K562 (cell line): ENCODE results near the gene PDE11A. TPM values are rescaled to one million over a fixed set of nuclear protein-coding genes. Genes with fewer than 3 reads are reported as not detected.

Experiments
- ARID1B ChIP-seq: fragments of 450-650 bp; IDR thresholded peaks from 2 replicates; pipeline ENCODE4 v1.6.1; 2016; ENCODE audit warnings: antibody characterized with exemption, mild to moderate bottlenecking, inconsistent platforms
- ATF1 ChIP-seq, 2 experiments: fragments of 450-650 bp in 1 of 2; IDR thresholded peaks; 2 replicates each; pipeline ENCODE4 v1.6.1; 2016; ENCODE audit warnings: missing compliant biosample characterization in 1 of 2, missing genetic modification characterization in 1 of 2
- BHLHE40 ChIP-seq: IDR thresholded peaks from 2 replicates; pipeline ENCODE4 v1.6.1; 2011; ENCODE audit warnings: low read length, improper control_type of control experiment
- C11orf30 ChIP-seq: fragments of 450-650 bp; IDR thresholded peaks from 2 replicates; pipeline ENCODE4 v1.6.1; 2016; ENCODE audit warnings: low read depth, mild to moderate bottlenecking
- ETS1 ChIP-seq: conservative IDR thresholded peaks from 2 replicates; pipeline ENCODE4 v1.6.1; 2011; ENCODE audit warnings: low read depth, mild to moderate bottlenecking, low read length; ENCODE audit not compliant: control insufficient read depth
- HDAC1 ChIP-seq, 2 experiments: fragments of 450-650 bp; IDR thresholded peaks; 2 replicates each; pipeline ENCODE4 v1.6.1; 2016 to 2017; ENCODE audit warnings: inconsistent platforms in 1 of 2, mild to moderate bottlenecking in 1 of 2, moderate library complexity in 1 of 2
- MTA3 ChIP-seq: fragments of 450-650 bp; formaldehyde crosslinking; IDR thresholded peaks from 2 replicates; pipeline ENCODE4 v1.6.1; 2017; ENCODE audit warnings: mild to moderate bottlenecking, borderline replicate concordance
- NCOA6 ChIP-seq: fragments of 450-650 bp; IDR thresholded peaks from 2 replicates; pipeline ENCODE4 v1.6.1; 2017; ENCODE audit warnings: mild to moderate bottlenecking
- RFX5 ChIP-seq: IDR thresholded peaks from 2 replicates; pipeline ENCODE4 v1.6.1; 2011; ENCODE audit warnings: low read depth, mild to moderate bottlenecking, improper control_type of control experiment, low read length
- RREB1 ChIP-seq: fragments of 250-450 bp; sonication (Bioruptor Pico); IDR thresholded peaks from 2 replicates; pipeline ENCODE4 v1.4.0; 2020
- RUNX1 ChIP-seq: sonication (generic); IDR thresholded peaks from 2 replicates; pipeline ENCODE4 v1.6.1; 2016; ENCODE audit warnings: antibody characterized with exemption, low read depth
- SAFB ChIP-seq: fragments of 200-400 bp; formaldehyde crosslinking; IDR thresholded peaks from 2 replicates; pipeline ENCODE4 v1.6.1; 2017; ENCODE audit warnings: low read depth, low read length, borderline replicate concordance
- SMAD4 ChIP-seq: fragments of 250-450 bp; sonication (Bioruptor Pico); conservative IDR thresholded peaks from 2 replicates; pipeline ENCODE4 v1.8.0; 2021; ENCODE audit warnings: inconsistent platforms, mild to moderate bottlenecking, moderate library complexity
- ZFX ChIP-seq: sonication (generic); formaldehyde crosslinking; IDR thresholded peaks from 2 replicates; pipeline ENCODE4 v1.8.0; 2022; ENCODE audit warnings: mild to moderate bottlenecking, missing genetic modification reagents, moderate library complexity
- ZNF444 ChIP-seq: fragments of 250-450 bp; sonication (Bioruptor Pico); IDR thresholded peaks from 2 replicates; pipeline ENCODE4 v1.4.0; 2020; ENCODE audit warnings: mild to moderate bottlenecking, moderate library complexity
- ZNF561 ChIP-seq: fragments of 450-650 bp; formaldehyde crosslinking; conservative IDR thresholded peaks from 2 replicates; pipeline ENCODE4 v1.4.0; 2020; ENCODE audit warnings: mild to moderate bottlenecking, moderate library complexity
- ZNF583 ChIP-seq: fragments of 250-450 bp; sonication (Bioruptor Pico); IDR thresholded peaks from 2 replicates; pipeline ENCODE4 v1.4.0; 2020
- ZNF695 ChIP-seq: fragments of 450-650 bp; formaldehyde crosslinking; IDR thresholded peaks from 2 replicates; pipeline ENCODE4 v1.4.0; 2020; ENCODE audit warnings: mild to moderate bottlenecking, moderate library complexity
- polyA plus RNA-seq, 8 experiments: library from polyadenylated mRNA; depleted of rRNA in 4 of 8; stranded (reverse) in 5 of 8; unstranded in 3 of 8; fragments of >200 nt; fragmentation: Nextera tagmentation in 2 of 8; fragmentation: Illumina TruSeq in 1 of 8; extraction: Ambion mirVana in 2 of 8; extraction: Trizol in 1 of 8; gene quantifications; 2 replicates each; pipeline versions ENCODE4 v1.2.1 to v1.2.3, GENCODE V29; 2011 to 2014; ENCODE audit warnings: inconsistent platforms in 1 of 8, missing spikeins in 1 of 8
- total RNA-seq, 7 experiments: library from RNA; depleted of rRNA in 6 of 7; stranded (reverse); fragments of >200 nt in 6 of 7; fragmentation: Illumina TruSeq in 2 of 7; extraction: Trizol in 2 of 7; gene quantifications; 2 replicates each; pipeline versions ENCODE4 v1.2.1 to v1.2.3, GENCODE V29; 2011 to 2021; ENCODE audit warnings: low replicate concordance in 1 of 7
- TF ChIP-seq, protein P1 (sequence below): fragments of 450-650 bp; formaldehyde crosslinking; IDR thresholded peaks from 2 replicates; pipeline ENCODE4 v1.4.0; 2020; ENCODE audit warnings: mild to moderate bottlenecking, moderate library complexity

Gene PDE11A
- total and polyA plus RNA-seq, 9 of the 15 experiments (the other 6 are each of a cell fraction or from before 2014, with no cell fraction given), result 3.2 to 22.1 (median 5.7) TPM

DNA sequence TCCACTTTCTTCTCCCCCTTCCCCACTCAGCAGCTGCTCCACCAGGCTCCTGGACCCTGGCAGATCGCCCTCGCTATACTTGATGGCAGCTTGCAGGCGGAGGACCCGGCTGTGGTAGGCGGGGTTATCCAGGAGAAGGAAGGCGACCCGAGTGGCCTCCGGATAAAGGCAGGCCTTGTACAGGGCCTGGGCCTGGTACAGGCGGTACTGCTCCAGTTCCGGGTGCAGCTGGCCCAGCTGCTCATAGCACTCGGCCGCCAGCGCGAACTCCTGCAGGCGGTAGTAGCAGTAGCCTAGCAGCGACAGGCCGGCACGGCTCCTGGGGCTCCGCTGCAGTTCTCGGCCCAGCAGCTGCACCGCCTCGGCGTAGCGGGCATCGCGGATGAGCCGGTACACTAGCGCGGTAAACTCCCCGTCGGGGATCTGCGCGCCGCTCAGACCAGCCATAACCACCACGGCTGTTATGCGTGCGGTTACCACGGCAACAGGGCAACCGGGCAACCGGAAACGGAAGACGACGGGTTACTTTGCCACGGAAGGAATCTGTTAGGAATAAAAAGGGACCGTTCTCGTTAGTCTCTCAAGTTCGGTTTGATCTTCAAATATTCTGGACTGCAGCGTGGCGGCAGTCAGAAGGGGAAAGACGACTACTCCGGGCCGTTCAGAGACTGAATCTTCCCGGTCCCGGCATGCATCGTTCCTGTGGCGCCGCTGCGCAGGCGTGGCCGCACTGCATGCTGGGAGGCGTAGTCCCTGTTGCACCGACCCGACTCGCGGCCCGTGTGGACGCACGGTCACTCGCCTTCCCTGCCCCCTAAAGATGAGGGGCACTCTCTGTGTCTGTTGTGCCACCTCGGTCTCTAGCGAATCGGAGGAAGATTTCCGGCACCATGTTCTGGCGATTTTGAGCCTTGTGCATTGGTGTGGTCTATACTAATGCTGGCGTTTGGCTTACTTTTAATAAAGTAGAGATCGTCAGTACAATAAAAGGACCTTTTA is 454.0 kb downstream of the PDE11A start (continued):
- TF ChIP-seq SMAD4 (CRISPR knock-in tag), result peak; percentile 17; the same call in 1 of the 2 replicates
- TF ChIP-seq ETS1, result peak; percentile 86
- TF ChIP-seq ZNF561, result no peak
- TF ChIP-seq NCOA6, result peak; percentile 89
- peak; percentile 75; the same call in 1 of the 2 replicates for TF ChIP-seq RUNX1
- TF ChIP-seq ARID1B, result 0 out of 2 replicates have a peak, but pooled peaks have one; percentile 5
- no peak for TF ChIP-seq RFX5
- TF ChIP-seq, protein P1, sequence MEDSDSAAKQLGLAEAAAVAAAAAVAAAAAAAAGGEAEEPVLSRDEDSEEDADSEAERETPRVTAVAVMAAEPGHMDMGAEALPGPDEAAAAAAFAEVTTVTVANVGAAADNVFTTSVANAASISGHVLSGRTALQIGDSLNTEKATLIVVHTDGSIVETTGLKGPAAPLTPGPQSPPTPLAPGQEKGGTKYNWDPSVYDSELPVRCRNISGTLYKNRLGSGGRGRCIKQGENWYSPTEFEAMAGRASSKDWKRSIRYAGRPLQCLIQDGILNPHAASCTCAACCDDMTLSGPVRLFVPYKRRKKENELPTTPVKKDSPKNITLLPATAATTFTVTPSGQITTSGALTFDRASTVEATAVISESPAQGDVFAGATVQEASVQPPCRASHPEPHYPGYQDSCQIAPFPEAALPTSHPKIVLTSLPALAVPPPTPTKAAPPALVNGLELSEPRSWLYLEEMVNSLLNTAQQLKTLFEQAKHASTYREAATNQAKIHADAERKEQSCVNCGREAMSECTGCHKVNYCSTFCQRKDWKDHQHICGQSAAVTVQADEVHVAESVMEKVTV (CRISPR knock-in tag), result 0 out of 2 replicates have a peak, but pooled peaks have one; percentile 18
- peak; percentile 75; the same call in 1 of the 2 replicates for TF ChIP-seq ZNF583
- TF ChIP-seq C11orf30, result peak; percentile 67
- no peak for TF ChIP-seq ZNF695 (CRISPR knock-in tag)
- TF ChIP-seq HDAC1 (IDR thresholded peaks at IDR 0.05), result peak in 1 of 2 experiments; percentile 93; a peak in 2 of 4 replicates
- TF ChIP-seq ZFX (CRISPR knock-in tag), result peak; percentile 98
- peak; percentile 61; the same call in 1 of the 2 replicates for TF ChIP-seq RREB1 (CRISPR knock-in tag)
- peak; percentile 52; the same call in 1 of the 2 replicates for TF ChIP-seq MTA3
- TF ChIP-seq ATF1 (CRISPR knock-in tag; IDR thresholded peaks at IDR 0.05), result no peak
- peak; percentile 91 for TF ChIP-seq ATF1 (tag; IDR thresholded peaks at IDR 0.05)
- TF ChIP-seq SAFB, result no peak
- TF ChIP-seq ZNF444, result no peak
- peak; percentile 60 for TF ChIP-seq BHLHE40
